ENCODE results near the gene SESN2.

SESN2 gene

GRCh38 chr1:28282426-28283407 is 23.4 kb downstream of the SESN2 start:
- no peak for DNase-seq (ENCODE audit: low read depth in 2 of 2)

- DNase-seq (ENCODE audit: low read depth in 2 of 2) = no peak
Measured at GRCh38 chr1:28286111-28286510, 26.8 kb downstream of the SESN2 start.

- no peak for DNase-seq (ENCODE audit: low read depth in 2 of 2)
Measured at GRCh38 chr1:28288487-28288886, 29.2 kb downstream of the SESN2 start.

- no peak for DNase-seq (ENCODE audit: low read depth in 2 of 2)
Measured at GRCh38 chr1:28290851-28291250, 31.5 kb downstream of the SESN2 start.

GRCh38 chr1:28291711-28292110 is 32.4 kb downstream of the SESN2 start:
- DNase-seq (ENCODE audit: low read depth in 2 of 2) = no peak

- DNase-seq (ENCODE audit: low read depth in 2 of 2) = no peak
Measured at GRCh38 chr1:28295936-28296335, 36.6 kb downstream of the SESN2 start.

GRCh38 chr1:28296401-28297261 is 37.3 kb downstream of the SESN2 start:
- no peak for DNase-seq (ENCODE audit: low read depth in 2 of 2)

GRCh38 chr1:28297826-28298225 is 38.5 kb downstream of the SESN2 start:
- no peak for DNase-seq (ENCODE audit: low read depth in 2 of 2)

GRCh38 chr1:28298438-28298837 is 39.1 kb downstream of the SESN2 start:
- DNase-seq (ENCODE audit: low read depth in 2 of 2) = no peak

GRCh38 chr1:28301368-28302174 is 42.3 kb downstream of the SESN2 start:
- DNase-seq (ENCODE audit: low read depth in 2 of 2) = no peak

GRCh38 chr1:28302247-28302646 is 42.9 kb downstream of the SESN2 start:
- no peak for DNase-seq (ENCODE audit: low read depth in 2 of 2)

- no peak for DNase-seq (ENCODE audit: low read depth in 2 of 2)
Measured at GRCh38 chr1:28306301-28306949, 47.1 kb downstream of the SESN2 start.

GRCh38 chr1:28308750-28309149 is 49.4 kb downstream of the SESN2 start:
- no peak for DNase-seq (ENCODE audit: low read depth in 2 of 2)

GRCh38 chr1:28309702-28310101 is 50.4 kb downstream of the SESN2 start:
- DNase-seq (ENCODE audit: low read depth in 2 of 2) = no peak

- no peak for DNase-seq (ENCODE audit: low read depth in 2 of 2)
Measured at GRCh38 chr1:28313702-28314546, 54.6 kb downstream of the SESN2 start.

- DNase-seq (ENCODE audit: low read depth in 2 of 2) = no peak
Measured at GRCh38 chr1:28314547-28314941, 55.2 kb downstream of the SESN2 start.

- no peak for DNase-seq (ENCODE audit: low read depth in 2 of 2)
Measured at GRCh38 chr1:28317014-28317413, 57.7 kb downstream of the SESN2 start.

GRCh38 chr1:28322194-28322593 is 62.9 kb downstream of the SESN2 start:
- no peak for DNase-seq (ENCODE audit: low read depth in 2 of 2)

- DNase-seq (ENCODE audit: low read depth in 2 of 2) = no peak
Measured at GRCh38 chr1:28323720-28324119, 64.4 kb downstream of the SESN2 start.

GRCh38 chr1:28326515-28326914 is 67.2 kb downstream of the SESN2 start:
- DNase-seq (ENCODE audit: low read depth in 2 of 2) = no peak
